Fibroblast of skin of left biceps (primary cell): ENCODE data around the gene PRG2.

ENCODE experiments used
- DNase-seq, 2 experiments: peaks; one replicate each; pipeline ENCODE4 v3.0.0-alpha.2; 2013; ENCODE audit warnings: low read depth in 2 of 2

The PRG2 gene

GRCh38 chr11:57396744-57397143, 6.3 kb upstream of the PRG2 start:
- no peak for DNase-seq

GRCh38 chr11:57395905-57396623, 5.6 kb upstream of the PRG2 start:
- no peak for DNase-seq

GRCh38 chr11:57394203-57394965, 3.9 kb upstream of the PRG2 start:
- DNase-seq, result no peak

- no peak for DNase-seq
Measured at GRCh38 chr11:57392763-57393105, 2.3 kb upstream of the PRG2 start.

- DNase-seq, result no peak
Measured at GRCh38 chr11:57392066-57392762, 1.8 kb upstream of the PRG2 start.

GRCh38 chr11:57391539-57391938, 1.1 kb upstream of the PRG2 start:
- no peak for DNase-seq

GRCh38 chr11:57391111-57391510, 661 bp upstream of the PRG2 start:
- no peak for DNase-seq

GRCh38 chr11:57387289-57388030, 3.0 kb downstream of the PRG2 start:
- no peak for DNase-seq

- no peak for DNase-seq
Measured at GRCh38 chr11:57386178-57386940, 4.1 kb downstream of the PRG2 start.

GRCh38 chr11:57380975-57381374, 9.5 kb downstream of the PRG2 start, which contains the start of gene PRG3:
Gene PRG3 (minus strand): TSS chr11:57381150. CDS start chr11:57380708, 442 bp downstream.
- DNase-seq, result no peak

- DNase-seq, result no peak
Measured at GRCh38 chr11:57379732-57380131, 10.7 kb downstream of the PRG2 start.

- DNase-seq, result no peak
Measured at GRCh38 chr11:57378186-57378585, 12.3 kb downstream of the PRG2 start.

GRCh38 chr11:57377107-57377506, 13.3 kb downstream of the PRG2 start:
- no peak for DNase-seq

- DNase-seq, result no peak
Measured at GRCh38 chr11:57376095-57377090, 14.1 kb downstream of the PRG2 start.

- no peak for DNase-seq
Measured at GRCh38 chr11:57375490-57375889, 15.0 kb downstream of the PRG2 start.

- no peak for DNase-seq
Measured at GRCh38 chr11:57374966-57375365, 15.5 kb downstream of the PRG2 start.

GRCh38 chr11:57373146-57373545, 17.3 kb downstream of the PRG2 start:
- DNase-seq, result no peak

- no peak for DNase-seq
Measured at GRCh38 chr11:57370941-57371340, 19.5 kb downstream of the PRG2 start.

GRCh38 chr11:57370251-57370650, 20.2 kb downstream of the PRG2 start:
- DNase-seq, result no peak

- DNase-seq, result no peak
Measured at GRCh38 chr11:57368845-57369232, 21.6 kb downstream of the PRG2 start.
